HepG2 (cell line): ENCODE measurements around the gene NFILZ. TPM values are rescaled to one million over a fixed set of nuclear protein-coding genes. Genes with fewer than 3 reads are reported as not detected.

Experiments
- DMAP1 ChIP-seq: IDR thresholded peaks from 2 replicates; pipeline ENCODE4 v1.6.1; 2016
- KMT2B ChIP-seq: IDR thresholded peaks from 2 replicates; pipeline ENCODE4 v1.6.1; 2016; ENCODE audit warnings: missing genetic modification reagents, missing compliant biosample characterization
- MIER2 ChIP-seq: IDR thresholded peaks from 2 replicates; pipeline ENCODE4 v1.6.1; 2016; ENCODE audit warnings: missing biosample characterization, missing genetic modification reagents
- SP4 ChIP-seq: sonication (generic); formaldehyde crosslinking; IDR thresholded peaks from 2 replicates; pipeline ENCODE4 v1.8.1; 2023; ENCODE audit warnings: mild to moderate bottlenecking, missing genetic modification reagents
- ZBTB40 ChIP-seq, 2 experiments: fragments of 450-650 bp in 1 of 2; sonication (generic) in 1 of 2; formaldehyde crosslinking in 1 of 2; IDR thresholded peaks; 2 replicates each; pipeline versions ENCODE4 v1.6.1 to v1.8.0; 2016 to 2022; ENCODE audit warnings: antibody characterized with exemption in 1 of 2, mild to moderate bottlenecking in 1 of 2, missing genetic modification reagents in 1 of 2
- ZBTB7B ChIP-seq: sonication (generic); formaldehyde crosslinking; IDR thresholded peaks from 2 replicates; pipeline ENCODE4 v1.4.0; 2020; ENCODE audit warnings: missing genetic modification reagents
- ZNF282 ChIP-seq: fragments of 450-650 bp; IDR thresholded peaks from 2 replicates; pipeline ENCODE4 v1.6.1; 2018; ENCODE audit not compliant: partially characterized antibody
- ZNF772 ChIP-seq: sonication (generic); formaldehyde crosslinking; IDR thresholded peaks from 2 replicates; pipeline ENCODE4 v1.5.0; 2020; ENCODE audit warnings: mild to moderate bottlenecking, missing genetic modification reagents
- polyA plus RNA-seq, 8 experiments: library from polyadenylated mRNA; depleted of rRNA in 3 of 8; stranded (reverse) in 7 of 8; unstranded in 1 of 8; fragments of >200 nt; fragmentation: Illumina TruSeq in 4 of 8; extraction: Trizol in 4 of 8; gene quantifications; 2 replicates each; pipeline versions ENCODE4 v1.2.1 to v1.2.3, GENCODE V29; 2011 to 2016; ENCODE audit warnings: low read depth in 4 of 8, missing spikeins in 1 of 8, mixed read lengths in 1 of 8; ENCODE audit not compliant: insufficient read depth in 1 of 8
- total RNA-seq, 5 experiments: library from RNA; depleted of rRNA; stranded (reverse); fragments of >200 nt; fragmentation: Illumina TruSeq; extraction: Trizol; gene quantifications; 2 replicates each; pipeline ENCODE4 v1.2.3, GENCODE V29; 2016; ENCODE audit warnings: low read depth in 1 of 5
- TF ChIP-seq, protein P1 (sequence below): sonication (generic); formaldehyde crosslinking; IDR thresholded peaks from 2 replicates; pipeline ENCODE4 v1.4.0; 2020; ENCODE audit warnings: mild to moderate bottlenecking, missing genetic modification reagents

The NFILZ gene
- total and polyA plus RNA-seq, 2 of the 13 experiments (the other 11 are each of a cell fraction or from before 2014, with no cell fraction given): not detected

- TF ChIP-seq ZNF282: no peak
- TF ChIP-seq SP4: 0 out of 2 replicates have a peak, but pooled peaks have one; percentile 5
- TF ChIP-seq KMT2B: no peak
- TF ChIP-seq MIER2 (CRISPR knock-in tag): no peak
- TF ChIP-seq, protein P1, sequence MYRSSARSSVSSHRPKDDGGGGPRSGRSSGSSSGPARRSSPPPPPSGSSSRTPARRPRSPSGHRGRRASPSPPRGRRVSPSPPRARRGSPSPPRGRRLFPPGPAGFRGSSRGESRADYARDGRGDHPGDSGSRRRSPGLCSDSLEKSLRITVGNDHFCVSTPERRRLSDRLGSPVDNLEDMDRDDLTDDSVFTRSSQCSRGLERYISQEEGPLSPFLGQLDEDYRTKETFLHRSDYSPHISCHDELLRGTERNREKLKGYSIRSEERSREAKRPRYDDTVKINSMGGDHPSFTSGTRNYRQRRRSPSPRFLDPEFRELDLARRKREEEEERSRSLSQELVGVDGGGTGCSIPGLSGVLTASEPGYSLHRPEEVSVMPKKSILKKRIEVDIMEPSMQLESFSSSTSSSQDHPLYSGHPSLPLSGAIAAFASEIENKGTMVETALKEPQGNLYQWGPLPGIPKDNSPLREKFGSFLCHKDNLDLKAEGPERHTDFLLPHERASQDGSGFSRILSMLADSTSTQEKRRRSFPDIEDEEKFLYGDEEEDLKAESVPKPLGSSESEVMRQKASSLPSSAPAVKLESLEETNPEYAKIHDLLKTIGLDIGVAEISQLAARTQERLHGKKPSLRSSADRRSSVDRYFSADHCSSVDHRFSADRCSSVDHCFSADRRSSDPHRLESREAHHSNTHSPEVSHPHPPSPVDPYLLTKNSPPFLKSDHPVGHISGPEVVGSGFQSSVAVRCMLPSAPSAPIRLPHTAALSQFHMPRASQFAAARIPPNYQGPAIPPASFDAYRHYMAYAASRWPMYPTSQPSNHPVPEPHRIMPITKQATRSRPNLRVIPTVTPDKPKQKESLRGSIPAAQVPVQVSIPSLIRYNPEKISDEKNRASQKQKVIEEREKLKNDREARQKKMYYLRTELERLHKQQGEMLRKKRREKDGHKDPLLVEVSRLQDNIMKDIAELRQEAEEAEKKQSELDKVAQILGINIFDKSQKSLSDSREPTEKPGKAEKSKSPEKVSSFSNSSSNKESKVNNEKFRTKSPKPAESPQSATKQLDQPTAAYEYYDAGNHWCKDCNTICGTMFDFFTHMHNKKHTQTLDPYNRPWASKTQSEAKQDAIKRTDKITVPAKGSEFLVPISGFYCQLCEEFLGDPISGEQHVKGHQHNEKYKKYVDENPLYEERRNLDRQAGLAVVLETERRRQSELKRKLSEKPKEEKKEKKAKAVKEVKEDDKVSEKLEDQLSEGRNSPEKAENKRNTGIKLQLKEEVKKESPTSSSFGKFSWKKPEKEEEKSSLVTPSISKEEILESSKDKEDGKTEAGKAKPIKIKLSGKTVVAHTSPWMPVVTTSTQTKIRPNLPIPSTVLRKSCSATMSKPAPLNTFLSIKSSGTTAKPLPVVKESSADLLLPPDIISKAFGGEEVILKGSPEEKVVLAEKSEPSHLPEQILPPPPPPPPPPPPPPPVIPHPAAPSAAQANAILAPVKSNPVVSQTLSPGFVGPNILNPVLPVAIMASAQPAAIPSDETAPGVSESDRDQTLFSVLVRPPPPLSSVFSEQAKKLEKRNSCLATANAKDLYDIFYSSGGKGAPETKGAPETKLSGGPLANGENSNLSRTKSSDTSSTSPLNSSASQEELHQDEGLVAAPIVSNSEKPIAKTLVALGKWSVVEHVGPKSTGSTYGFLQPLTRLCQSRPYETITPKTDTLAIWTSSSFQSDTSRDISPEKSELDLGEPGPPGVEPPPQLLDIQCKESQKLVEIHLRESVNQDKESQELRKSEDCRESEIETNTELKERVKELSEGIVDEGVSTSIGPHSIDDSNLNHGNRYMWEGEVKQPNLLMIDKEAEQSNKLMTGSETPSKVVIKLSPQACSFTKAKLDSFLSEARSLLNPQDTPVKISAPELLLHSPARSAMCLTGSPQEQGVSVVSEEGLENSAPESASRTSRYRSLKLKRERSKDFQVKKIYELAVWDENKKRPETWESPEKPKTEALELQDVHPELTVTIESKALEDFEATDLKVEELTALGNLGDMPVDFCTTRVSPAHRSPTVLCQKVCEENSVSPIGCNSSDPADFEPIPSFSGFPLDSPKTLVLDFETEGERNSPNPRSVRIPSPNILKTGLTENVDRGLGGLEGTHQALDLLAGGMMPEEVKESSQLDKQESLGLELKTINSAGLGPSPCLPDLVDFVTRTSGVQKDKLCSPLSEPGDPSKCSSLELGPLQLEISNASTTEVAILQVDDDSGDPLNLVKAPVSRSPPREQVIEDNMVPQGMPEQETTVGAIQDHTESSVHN (CRISPR knock-in tag): no peak
- no peak for TF ChIP-seq ZBTB40 (IDR thresholded peaks at IDR 0.05)
- no peak for TF ChIP-seq ZBTB40 (CRISPR knock-in tag; IDR thresholded peaks at IDR 0.05)
- no peak for TF ChIP-seq ZBTB7B (CRISPR knock-in tag)
- TF ChIP-seq ZNF772 (CRISPR knock-in tag): no peak
- peak; percentile 44; the same call in 1 of the 2 replicates for TF ChIP-seq DMAP1 (CRISPR knock-in tag)
Observed at GRCh38 chr19:8609279-8610040, 21.0 kb upstream of the NFILZ start (continued).
